Measurements from ENCODE around the gene BIRC6.

DNA sequence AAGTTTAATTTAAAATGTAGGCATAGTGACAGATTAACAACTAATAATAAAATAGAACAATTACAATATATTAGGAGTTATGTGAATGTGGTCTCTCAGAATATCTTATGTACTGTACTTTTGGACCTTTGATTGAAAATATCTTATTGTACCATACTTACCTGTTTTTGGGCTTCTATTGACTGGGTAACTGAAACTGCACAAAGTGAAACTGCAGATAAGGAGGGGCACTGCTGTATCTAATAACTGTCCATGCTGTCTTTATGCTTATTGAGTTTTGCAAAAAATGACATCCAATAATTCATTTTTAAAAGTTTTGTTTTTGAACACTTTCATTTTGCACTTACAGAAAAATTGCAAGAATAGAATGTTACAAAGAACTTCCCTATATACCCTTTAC, 19.9 kb downstream of the BIRC6 start:
- TF ChIP-seq, protein P1, sequence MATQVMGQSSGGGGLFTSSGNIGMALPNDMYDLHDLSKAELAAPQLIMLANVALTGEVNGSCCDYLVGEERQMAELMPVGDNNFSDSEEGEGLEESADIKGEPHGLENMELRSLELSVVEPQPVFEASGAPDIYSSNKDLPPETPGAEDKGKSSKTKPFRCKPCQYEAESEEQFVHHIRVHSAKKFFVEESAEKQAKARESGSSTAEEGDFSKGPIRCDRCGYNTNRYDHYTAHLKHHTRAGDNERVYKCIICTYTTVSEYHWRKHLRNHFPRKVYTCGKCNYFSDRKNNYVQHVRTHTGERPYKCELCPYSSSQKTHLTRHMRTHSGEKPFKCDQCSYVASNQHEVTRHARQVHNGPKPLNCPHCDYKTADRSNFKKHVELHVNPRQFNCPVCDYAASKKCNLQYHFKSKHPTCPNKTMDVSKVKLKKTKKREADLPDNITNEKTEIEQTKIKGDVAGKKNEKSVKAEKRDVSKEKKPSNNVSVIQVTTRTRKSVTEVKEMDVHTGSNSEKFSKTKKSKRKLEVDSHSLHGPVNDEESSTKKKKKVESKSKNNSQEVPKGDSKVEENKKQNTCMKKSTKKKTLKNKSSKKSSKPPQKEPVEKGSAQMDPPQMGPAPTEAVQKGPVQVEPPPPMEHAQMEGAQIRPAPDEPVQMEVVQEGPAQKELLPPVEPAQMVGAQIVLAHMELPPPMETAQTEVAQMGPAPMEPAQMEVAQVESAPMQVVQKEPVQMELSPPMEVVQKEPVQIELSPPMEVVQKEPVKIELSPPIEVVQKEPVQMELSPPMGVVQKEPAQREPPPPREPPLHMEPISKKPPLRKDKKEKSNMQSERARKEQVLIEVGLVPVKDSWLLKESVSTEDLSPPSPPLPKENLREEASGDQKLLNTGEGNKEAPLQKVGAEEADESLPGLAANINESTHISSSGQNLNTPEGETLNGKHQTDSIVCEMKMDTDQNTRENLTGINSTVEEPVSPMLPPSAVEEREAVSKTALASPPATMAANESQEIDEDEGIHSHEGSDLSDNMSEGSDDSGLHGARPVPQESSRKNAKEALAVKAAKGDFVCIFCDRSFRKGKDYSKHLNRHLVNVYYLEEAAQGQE (IDR thresholded peaks at IDR 0.05; ENCODE audit: insufficient read depth in 1 of 2, low read depth in 2 of 2, low read length in 2 of 2): no peak
- TF ChIP-seq POLR2AphosphoS5 (IDR thresholded peaks at IDR 0.05; ENCODE audit: low read depth, low read length) (no peak), TAF1 (IDR thresholded peaks at IDR 0.05; ENCODE audit: borderline replicate concordance, insufficient read depth, low read length) (no peak)
